Measurements from ENCODE around the gene FBP2. TPM values are rescaled to one million over a fixed set of nuclear protein-coding genes. Genes with fewer than 3 reads are reported as not detected.
A peak's percentile ranks its signal among the peaks of the same experiment; 100 is the strongest.
"Not testable (repeated sequence)": the region's sequence is repeated elsewhere in the genome, so short reads cannot be mapped to it uniquely, and the experiment has no call there.

The FBP2 gene
- total and polyA plus RNA-seq, 3 experiments from 2014 or later, result not detected

DNA sequence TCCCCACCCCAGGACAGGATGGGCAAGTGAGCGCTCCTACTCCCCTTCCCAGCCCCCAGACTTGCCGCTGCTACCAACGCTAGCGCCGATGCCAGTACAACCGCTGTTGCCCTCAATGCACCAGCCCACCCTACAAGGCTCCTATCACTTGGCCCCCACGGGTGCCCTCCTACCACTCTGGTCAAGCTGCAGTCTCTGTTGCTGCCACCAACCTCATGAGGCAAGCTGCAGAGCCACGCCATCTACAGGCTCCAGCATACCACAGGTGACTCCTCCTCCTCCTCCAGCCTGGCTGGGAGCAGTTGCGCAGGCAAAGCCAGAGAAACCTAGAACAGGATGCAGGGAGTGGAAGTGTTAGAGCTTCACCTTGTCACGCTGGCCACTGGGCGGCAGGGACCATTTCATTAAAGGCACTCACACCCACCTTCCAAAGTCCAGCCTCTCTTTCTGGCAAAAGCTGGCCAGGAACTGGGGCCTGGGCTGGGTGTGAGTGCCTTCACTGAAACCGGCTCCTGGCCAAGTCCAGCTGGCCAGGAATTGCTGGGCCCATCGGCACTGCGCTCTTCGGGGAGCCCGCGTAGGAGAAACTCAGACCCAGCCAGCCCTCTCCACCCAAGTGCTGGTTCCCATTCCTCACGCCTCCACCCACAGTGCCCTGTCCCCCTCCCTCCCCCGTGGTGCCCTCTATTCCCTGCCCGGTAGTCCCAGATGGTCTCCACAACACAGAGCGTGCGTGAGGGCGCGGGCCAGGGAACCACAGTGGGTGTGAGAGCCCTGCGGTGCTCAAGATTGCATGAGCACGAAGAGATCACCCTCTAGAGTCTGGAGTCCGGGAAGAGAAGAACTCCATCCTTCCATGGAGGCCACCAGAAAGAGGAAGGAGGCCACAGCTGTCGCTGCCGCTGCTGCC, 40.3 kb downstream of the FBP2 start:
- CTCF ChIA-PET, result no interaction called here

DNA sequence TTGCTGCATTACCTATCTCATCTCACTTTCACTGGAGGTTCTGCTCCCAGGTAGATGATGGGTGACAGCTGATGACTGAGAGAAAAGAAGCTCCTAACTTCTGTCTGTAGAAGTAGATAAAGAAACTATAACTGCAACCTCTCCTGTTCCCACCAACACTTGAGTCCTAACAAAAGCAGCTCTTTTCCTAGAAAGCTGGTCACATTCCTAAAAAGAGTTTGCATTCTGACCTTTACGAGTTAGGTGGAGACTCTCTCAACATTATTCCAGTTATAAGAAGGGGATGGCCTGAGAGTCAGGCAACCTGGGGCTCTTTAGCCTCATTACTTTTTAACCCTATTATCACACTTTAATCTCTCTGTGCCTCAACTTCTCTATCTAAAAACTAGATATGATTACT, 47.7 kb downstream of the FBP2 start:
- H3K4me1 Mint-ChIP-seq, result no peaks in the 10 kb centered on the region
- H3K9me3 Mint-ChIP-seq, result no peaks in the 10 kb centered on the region
- CTCF ChIA-PET, result no interaction called here
- Histone ChIP-seq H3K36me3 (ENCODE audit: insufficient read depth, low read length) (no peaks in the 10 kb centered on the region), H3K27me3 (ENCODE audit: insufficient read depth, low read length, poor library complexity, severe bottlenecking) (no peaks in the 10 kb centered on the region), H3K9me3 (ENCODE audit: low read length) (no peaks in the 10 kb centered on the region), H3K4me3 (ENCODE audit: low read length) (no peak overlapping the region), H3K27ac (ENCODE audit: low read depth, low read length) (no peak overlapping the region), H3K4me1 (ENCODE audit: insufficient read depth, low read length) (no peaks in the 10 kb centered on the region)
- DNase-seq, result no peak
- peaks cover 11 to 34% of the 10 kb centered on the region in 2 donors for H3K27me3 Mint-ChIP-seq
- no peaks in the 10 kb centered on the region for H3K36me3 Mint-ChIP-seq
- no peak overlapping the region for H3K27ac Mint-ChIP-seq
- POLR2A ChIA-PET, result no interaction called here
- H3K4me3 Mint-ChIP-seq, result no peak overlapping the region

More for the DNA sequence above, 40.3 kb downstream of the FBP2 start:
- Histone ChIP-seq H3K9me3 (ENCODE audit: low read length) (no peaks in the 10 kb centered on the region), H3K36me3 (ENCODE audit: insufficient read depth, low read length) (no peaks in the 10 kb centered on the region), H3K27me3 (ENCODE audit: insufficient read depth, low read length, poor library complexity, severe bottlenecking) (no peaks in the 10 kb centered on the region), H3K4me3 (ENCODE audit: low read length) (no peak overlapping the region), H3K4me1 (ENCODE audit: insufficient read depth, low read length) (no peaks in the 10 kb centered on the region), H3K27ac (ENCODE audit: low read depth, low read length) (no peak overlapping the region)
- Mint-ChIP-seq H3K27me3 (peaks cover 9 to 46% of the 10 kb centered on the region in 2 donors), H3K36me3 (no peaks in the 10 kb centered on the region), H3K4me3 (no peak overlapping the region), H3K4me1 (no peaks in the 10 kb centered on the region), H3K27ac (no peak overlapping the region), H3K9me3 (no peaks in the 10 kb centered on the region)
- POLR2A ChIA-PET, result no interaction called here
- DNase-seq, result no peak

DNA sequence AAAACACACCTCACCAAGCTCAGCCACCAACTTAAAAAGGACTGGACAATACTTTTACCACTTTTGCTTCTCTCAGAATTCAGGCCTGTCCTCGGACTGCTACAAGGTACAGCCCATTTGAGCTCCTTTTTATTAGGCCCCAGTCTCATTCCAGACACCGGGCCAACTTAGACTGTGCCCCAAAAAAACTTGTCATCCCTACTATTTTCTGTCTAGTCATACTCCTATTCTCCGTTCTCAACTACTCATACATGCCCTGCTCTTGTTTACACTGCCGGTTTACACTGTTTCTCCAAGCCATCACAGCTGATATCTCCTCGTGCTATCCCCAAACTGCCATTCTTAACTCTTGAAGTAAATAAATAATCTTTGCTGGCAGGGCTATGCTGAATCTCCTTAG, 49.3 kb downstream of the FBP2 start:
- H3K27me3 ChIP-seq (ENCODE audit: insufficient read depth, low read length, poor library complexity, severe bottlenecking); DNase-seq: not testable (repeated sequence)

DNA sequence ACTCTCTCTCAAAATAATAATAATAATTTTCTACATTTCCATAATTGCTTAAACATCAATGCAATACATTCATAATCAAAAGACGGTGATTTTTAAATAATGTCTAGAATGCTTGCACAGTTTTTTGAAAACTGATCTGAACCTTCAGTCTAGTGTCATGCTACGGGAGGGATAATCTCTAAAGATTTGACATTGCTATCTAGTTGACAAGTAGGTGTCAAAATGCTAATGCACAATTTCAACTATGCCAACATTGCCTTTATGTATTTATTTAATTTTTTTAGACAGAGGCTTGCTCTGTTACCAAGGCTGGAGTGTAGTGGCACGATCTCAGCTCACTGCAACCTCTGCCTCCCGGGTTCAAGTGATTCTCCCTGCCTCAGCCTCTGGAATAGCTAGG, 54.7 kb downstream of the FBP2 start:
- no peak overlapping the region for H3K27ac Mint-ChIP-seq
- Histone ChIP-seq H3K4me1 (ENCODE audit: insufficient read depth, low read length) (no peaks in the 10 kb centered on the region), H3K27ac (ENCODE audit: low read depth, low read length) (no peak overlapping the region), H3K36me3 (ENCODE audit: insufficient read depth, low read length) (no peaks in the 10 kb centered on the region), H3K27me3 (ENCODE audit: insufficient read depth, low read length, poor library complexity, severe bottlenecking) (no peaks in the 10 kb centered on the region), H3K4me3 (ENCODE audit: low read length) (no peak overlapping the region), H3K9me3 (ENCODE audit: low read length) (no peaks in the 10 kb centered on the region)
- CTCF ChIA-PET, result no interaction called here
- POLR2A ChIA-PET, result no interaction called here
- H3K4me3 Mint-ChIP-seq, result peak overlapping the region in 1 of 7 donors; percentile 41
- H3K36me3 Mint-ChIP-seq, result no peaks in the 10 kb centered on the region
- no peaks in the 10 kb centered on the region for H3K4me1 Mint-ChIP-seq
- DNase-seq, result no peak
- H3K9me3 Mint-ChIP-seq, result no peaks in the 10 kb centered on the region
- H3K27me3 Mint-ChIP-seq, result peaks cover 10 to 18% of the 10 kb centered on the region in 2 donors

More for the DNA sequence above, 49.3 kb downstream of the FBP2 start:
- H3K27me3 Mint-ChIP-seq, result peaks cover 15 to 28% of the 10 kb centered on the region in 2 donors
- H3K9me3 ChIP-seq (ENCODE audit: low read length); CTCF ChIA-PET; H3K4me1 Mint-ChIP-seq; H3K36me3 ChIP-seq (ENCODE audit: insufficient read depth, low read length); H3K4me3 Mint-ChIP-seq; H3K27ac Mint-ChIP-seq; H3K36me3 Mint-ChIP-seq; H3K4me1 ChIP-seq (ENCODE audit: insufficient read depth, low read length); H3K4me3 ChIP-seq (ENCODE audit: low read length); POLR2A ChIA-PET; H3K9me3 Mint-ChIP-seq; H3K27ac ChIP-seq (ENCODE audit: low read depth, low read length): not testable (repeated sequence)

DNA sequence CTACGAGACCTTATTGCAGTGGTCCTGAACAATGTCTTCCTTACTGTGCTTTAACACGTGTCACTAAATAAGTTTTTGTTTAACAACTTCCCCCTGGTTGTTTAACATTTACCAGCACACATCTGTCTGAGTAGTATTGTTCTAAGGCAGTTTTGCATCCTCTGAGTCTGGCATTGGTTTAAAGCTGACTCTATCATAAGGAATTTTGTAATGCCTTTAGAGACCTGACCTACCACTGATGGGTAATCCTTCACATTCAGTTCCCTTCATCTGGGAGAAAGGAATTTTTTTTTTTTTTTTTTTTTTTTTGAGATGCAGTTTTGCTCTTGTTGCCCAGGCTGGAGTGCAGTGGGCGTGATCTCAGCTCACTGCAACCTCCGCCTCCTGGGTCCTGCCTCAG, 58.7 kb downstream of the FBP2 start:
- Mint-ChIP-seq H3K27me3 (peaks cover 20 to 26% of the 10 kb centered on the region in 2 donors), H3K27ac (no peak overlapping the region), H3K4me1 (no peaks in the 10 kb centered on the region), H3K36me3 (no peaks in the 10 kb centered on the region), H3K4me3 (no peak overlapping the region), H3K9me3 (peaks cover 0 to 2% (median 0%) of the 10 kb centered on the region in 5 donors)
- no peak overlapping the region for H3K4me3 ChIP-seq (ENCODE audit: low read length)
- H3K4me1 ChIP-seq (ENCODE audit: insufficient read depth, low read length), result no peaks in the 10 kb centered on the region
- no peak overlapping the region for H3K27ac ChIP-seq (ENCODE audit: low read depth, low read length)
- H3K9me3 ChIP-seq (ENCODE audit: low read length), result no peaks in the 10 kb centered on the region
- POLR2A ChIA-PET, result no interaction called here
- no peaks in the 10 kb centered on the region for H3K36me3 ChIP-seq (ENCODE audit: insufficient read depth, low read length)
- H3K27me3 ChIP-seq (ENCODE audit: insufficient read depth, low read length, poor library complexity, severe bottlenecking), result no peaks in the 10 kb centered on the region
- CTCF ChIA-PET, result no interaction called here
- no peak for DNase-seq

DNA sequence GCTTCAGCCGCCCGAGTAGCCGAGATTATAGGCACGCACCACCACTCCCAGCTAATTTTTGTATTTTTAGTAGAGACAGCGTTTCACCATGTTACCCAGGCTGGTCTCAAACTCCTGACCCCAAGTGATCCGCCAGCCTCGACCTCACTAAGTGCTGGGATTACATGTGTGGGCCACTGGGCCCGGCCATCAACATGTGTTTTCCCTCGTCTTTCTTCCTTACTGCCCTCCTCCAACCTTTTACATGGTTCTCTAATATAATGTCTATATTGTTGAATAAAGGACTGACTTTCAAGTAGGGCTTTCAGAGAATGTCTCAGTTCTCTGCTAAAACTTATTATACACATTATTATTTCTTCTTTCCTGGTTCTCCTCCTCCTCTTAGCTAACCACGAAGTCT, 60.0 kb downstream of the FBP2 start:
- Mint-ChIP-seq H3K4me3 (no peak overlapping the region), H3K4me1 (no peaks in the 10 kb centered on the region), H3K27me3 (peaks cover 20 to 26% of the 10 kb centered on the region in 2 donors), H3K36me3 (no peaks in the 10 kb centered on the region), H3K27ac (no peak overlapping the region), H3K9me3 (peaks cover 0 to 2% (median 0%) of the 10 kb centered on the region in 5 donors)
- no peaks in the 10 kb centered on the region for H3K36me3 ChIP-seq (ENCODE audit: insufficient read depth, low read length)
- CTCF ChIA-PET, result no interaction called here
- no peak for DNase-seq
- no peaks in the 10 kb centered on the region for H3K4me1 ChIP-seq (ENCODE audit: insufficient read depth, low read length)
- H3K4me3 ChIP-seq (ENCODE audit: low read length), result no peak overlapping the region
- H3K9me3 ChIP-seq (ENCODE audit: low read length), result no peaks in the 10 kb centered on the region
- H3K27me3 ChIP-seq (ENCODE audit: insufficient read depth, low read length, poor library complexity, severe bottlenecking), result no peaks in the 10 kb centered on the region
- no peak overlapping the region for H3K27ac ChIP-seq (ENCODE audit: low read depth, low read length)
- POLR2A ChIA-PET, result no interaction called here

DNA sequence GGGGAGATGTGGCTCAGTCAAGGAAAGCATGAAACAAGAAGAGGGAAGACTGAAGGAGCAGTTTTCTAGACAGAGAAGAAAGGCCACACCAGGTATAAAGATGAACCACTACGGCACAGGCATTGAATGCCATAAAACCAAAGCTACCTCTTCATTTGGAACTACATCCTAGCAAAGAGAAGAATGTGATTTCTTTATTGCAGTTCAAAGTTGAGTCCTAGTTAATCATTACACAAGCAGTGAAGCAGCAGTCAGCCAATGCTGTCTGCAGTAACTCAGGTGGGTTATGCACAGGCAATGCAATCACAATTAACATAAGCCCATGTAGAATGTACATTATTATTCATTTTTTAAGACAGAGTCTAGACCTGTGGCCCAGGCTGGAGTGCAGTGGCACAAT, 60.5 kb downstream of the FBP2 start:
- Mint-ChIP-seq H3K9me3 (peaks cover 0 to 2% (median 0%) of the 10 kb centered on the region in 5 donors), H3K27ac (no peak overlapping the region), H3K36me3 (no peaks in the 10 kb centered on the region), H3K4me1 (no peaks in the 10 kb centered on the region), H3K4me3 (no peak overlapping the region), H3K27me3 (peaks cover 20 to 26% of the 10 kb centered on the region in 2 donors)
- H3K27ac ChIP-seq (ENCODE audit: low read depth, low read length), result no peak overlapping the region
- H3K9me3 ChIP-seq (ENCODE audit: low read length), result no peaks in the 10 kb centered on the region
- H3K27me3 ChIP-seq (ENCODE audit: insufficient read depth, low read length, poor library complexity, severe bottlenecking), result no peaks in the 10 kb centered on the region
- ChIA-PET POLR2A (no interaction called here), CTCF (no interaction called here)
- H3K4me3 ChIP-seq (ENCODE audit: low read length), result no peak overlapping the region
- DNase-seq, result no peak
- H3K36me3 ChIP-seq (ENCODE audit: insufficient read depth, low read length), result no peaks in the 10 kb centered on the region
- H3K4me1 ChIP-seq (ENCODE audit: insufficient read depth, low read length), result no peaks in the 10 kb centered on the region

DNA sequence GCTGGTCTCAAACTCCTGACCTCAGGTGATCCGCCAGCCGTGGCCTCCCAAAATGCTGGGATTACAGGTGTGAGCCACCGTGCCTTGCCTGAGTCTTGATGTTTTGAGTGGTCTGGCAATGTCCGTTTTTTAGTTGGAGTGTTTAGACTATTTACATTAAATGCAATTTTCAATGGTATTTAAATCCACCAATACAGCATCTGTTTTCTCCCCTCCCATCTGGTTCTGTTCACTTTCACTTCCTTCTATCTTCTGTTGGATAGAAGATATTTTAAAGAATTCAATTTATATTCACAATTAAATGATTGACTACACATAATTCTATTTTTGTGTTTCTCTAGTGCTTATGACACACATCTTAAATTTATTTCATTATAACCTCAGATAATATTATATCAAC, 64.7 kb downstream of the FBP2 start:
- ChIA-PET CTCF (no interaction called here), POLR2A (no interaction called here)
- no peaks in the 10 kb centered on the region for H3K9me3 ChIP-seq (ENCODE audit: low read length)
- no peak overlapping the region for H3K27ac ChIP-seq (ENCODE audit: low read depth, low read length)
- H3K36me3 Mint-ChIP-seq, result no peaks in the 10 kb centered on the region
- no peak overlapping the region for H3K4me3 Mint-ChIP-seq
- H3K36me3 ChIP-seq (ENCODE audit: insufficient read depth, low read length), result no peaks in the 10 kb centered on the region
- no peaks in the 10 kb centered on the region for H3K27me3 ChIP-seq (ENCODE audit: insufficient read depth, low read length, poor library complexity, severe bottlenecking)
- no peaks in the 10 kb centered on the region for H3K4me1 ChIP-seq (ENCODE audit: insufficient read depth, low read length)
- no peak overlapping the region for H3K4me3 ChIP-seq (ENCODE audit: low read length)
- H3K9me3 Mint-ChIP-seq, result peaks cover 0 to 2% (median 0%) of the 10 kb centered on the region in 5 donors
- no peaks in the 10 kb centered on the region for H3K4me1 Mint-ChIP-seq
- H3K27ac Mint-ChIP-seq, result no peak overlapping the region
- DNase-seq, result no peak
- peaks cover 23 to 34% of the 10 kb centered on the region in 2 donors for H3K27me3 Mint-ChIP-seq

Data from CD8-positive, alpha-beta memory T cell (primary cell).